Measurements from ENCODE around the gene SRMS.

Gene SRMS

DNA sequence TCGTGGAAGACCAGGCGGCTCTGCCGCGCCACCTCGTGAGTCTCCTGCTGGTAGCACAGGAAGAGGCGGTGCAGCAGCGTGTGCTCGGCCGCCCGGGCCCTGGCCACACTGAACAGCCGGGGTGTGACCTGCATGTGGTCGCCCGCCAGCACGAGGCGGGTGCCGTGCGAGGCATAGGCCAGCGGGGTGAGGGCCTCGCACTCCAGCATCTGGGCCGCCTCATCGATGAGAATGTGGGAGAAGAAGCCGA lies 19.5 kb upstream of the SRMS start:
- DNase-seq (ENCODE audit: low spot score): no peak
- TF ChIP-seq, protein P1, sequence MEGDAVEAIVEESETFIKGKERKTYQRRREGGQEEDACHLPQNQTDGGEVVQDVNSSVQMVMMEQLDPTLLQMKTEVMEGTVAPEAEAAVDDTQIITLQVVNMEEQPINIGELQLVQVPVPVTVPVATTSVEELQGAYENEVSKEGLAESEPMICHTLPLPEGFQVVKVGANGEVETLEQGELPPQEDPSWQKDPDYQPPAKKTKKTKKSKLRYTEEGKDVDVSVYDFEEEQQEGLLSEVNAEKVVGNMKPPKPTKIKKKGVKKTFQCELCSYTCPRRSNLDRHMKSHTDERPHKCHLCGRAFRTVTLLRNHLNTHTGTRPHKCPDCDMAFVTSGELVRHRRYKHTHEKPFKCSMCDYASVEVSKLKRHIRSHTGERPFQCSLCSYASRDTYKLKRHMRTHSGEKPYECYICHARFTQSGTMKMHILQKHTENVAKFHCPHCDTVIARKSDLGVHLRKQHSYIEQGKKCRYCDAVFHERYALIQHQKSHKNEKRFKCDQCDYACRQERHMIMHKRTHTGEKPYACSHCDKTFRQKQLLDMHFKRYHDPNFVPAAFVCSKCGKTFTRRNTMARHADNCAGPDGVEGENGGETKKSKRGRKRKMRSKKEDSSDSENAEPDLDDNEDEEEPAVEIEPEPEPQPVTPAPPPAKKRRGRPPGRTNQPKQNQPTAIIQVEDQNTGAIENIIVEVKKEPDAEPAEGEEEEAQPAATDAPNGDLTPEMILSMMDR (IDR thresholded peaks at IDR 0.05): no peak
- H3K27ac ChIP-seq: no peak overlapping the region
- peak overlapping the region; percentile 9 for H3K4me3 ChIP-seq

DNA sequence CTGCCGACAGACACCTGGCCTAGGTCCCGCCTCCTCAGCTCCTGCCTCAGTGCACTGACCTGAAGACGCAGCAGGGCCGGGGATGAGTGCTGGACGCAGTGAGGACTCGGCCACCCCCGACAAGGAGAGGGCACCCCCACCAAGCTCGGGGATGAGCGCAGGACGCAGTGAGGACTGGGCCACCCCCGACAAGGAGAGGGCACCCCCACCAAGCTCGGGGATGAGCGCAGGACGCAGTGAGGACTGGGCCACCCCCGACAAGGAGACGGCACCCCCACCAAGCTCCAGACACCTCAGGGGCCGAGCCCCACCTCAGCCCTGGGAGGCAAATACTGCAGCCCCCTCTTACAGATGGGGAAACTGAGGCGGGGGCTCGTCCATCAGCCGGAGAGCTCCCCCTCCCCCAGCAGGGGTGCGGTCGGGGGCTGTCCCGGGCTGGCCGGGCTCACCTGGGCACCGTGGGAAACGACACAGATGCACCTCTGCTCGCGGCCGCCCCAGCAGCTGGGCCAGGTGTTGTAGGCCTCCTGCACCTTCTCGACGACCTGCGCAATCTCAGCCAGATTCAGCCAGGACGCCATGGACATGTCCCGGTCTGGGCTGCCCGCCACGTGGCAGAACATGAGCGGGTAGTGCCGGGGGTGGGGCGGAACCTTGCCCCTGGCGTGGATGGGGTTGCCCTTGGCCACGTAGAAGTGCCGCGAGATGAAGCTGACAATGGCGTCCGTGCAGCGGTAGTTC lies 19.0 kb upstream of the SRMS start:
- Histone ChIP-seq H3K27ac (no peak overlapping the region), H3K4me3 (no peak overlapping the region)
- TF ChIP-seq, protein P1 (IDR thresholded peaks at IDR 0.05): no peak
- DNase-seq (ENCODE audit: low spot score): no peak

DNA sequence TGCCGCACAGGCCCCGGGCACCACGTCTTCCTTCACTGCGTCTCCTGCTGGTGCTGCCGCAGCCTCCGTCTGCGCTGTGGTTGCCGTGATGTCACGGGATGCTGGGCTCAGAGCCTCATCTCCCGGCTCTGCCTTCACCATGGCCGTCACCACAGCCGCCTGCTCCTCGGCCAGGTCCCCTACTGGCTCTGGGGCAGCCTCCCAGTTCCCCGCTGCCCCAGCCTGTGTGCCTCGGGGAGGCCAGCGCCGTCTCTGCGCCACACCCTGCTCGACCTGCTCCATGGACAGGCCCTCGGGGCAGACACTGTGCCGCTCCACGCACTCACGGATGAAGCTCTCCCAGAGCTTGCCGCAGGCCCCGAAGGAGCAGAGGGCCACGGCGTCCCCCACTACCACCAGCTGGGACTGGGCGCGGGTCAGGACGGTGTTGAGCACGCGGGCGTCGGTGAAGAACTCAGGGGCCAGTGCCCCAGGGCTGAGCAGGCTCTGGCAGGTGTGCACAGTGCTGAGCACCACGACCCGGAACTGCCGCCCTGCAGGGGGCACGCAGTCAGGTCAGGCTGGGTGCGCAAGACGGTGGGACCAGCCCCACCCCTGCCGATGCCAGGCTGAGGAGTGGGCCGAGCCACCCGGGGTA lies 18.3 kb upstream of the SRMS start:
- DNase-seq (ENCODE audit: low spot score): no peak
- no peak overlapping the region for H3K27ac ChIP-seq
- H3K4me3 ChIP-seq: no peak overlapping the region
- TF ChIP-seq, protein P1 (IDR thresholded peaks at IDR 0.05): no peak

DNA sequence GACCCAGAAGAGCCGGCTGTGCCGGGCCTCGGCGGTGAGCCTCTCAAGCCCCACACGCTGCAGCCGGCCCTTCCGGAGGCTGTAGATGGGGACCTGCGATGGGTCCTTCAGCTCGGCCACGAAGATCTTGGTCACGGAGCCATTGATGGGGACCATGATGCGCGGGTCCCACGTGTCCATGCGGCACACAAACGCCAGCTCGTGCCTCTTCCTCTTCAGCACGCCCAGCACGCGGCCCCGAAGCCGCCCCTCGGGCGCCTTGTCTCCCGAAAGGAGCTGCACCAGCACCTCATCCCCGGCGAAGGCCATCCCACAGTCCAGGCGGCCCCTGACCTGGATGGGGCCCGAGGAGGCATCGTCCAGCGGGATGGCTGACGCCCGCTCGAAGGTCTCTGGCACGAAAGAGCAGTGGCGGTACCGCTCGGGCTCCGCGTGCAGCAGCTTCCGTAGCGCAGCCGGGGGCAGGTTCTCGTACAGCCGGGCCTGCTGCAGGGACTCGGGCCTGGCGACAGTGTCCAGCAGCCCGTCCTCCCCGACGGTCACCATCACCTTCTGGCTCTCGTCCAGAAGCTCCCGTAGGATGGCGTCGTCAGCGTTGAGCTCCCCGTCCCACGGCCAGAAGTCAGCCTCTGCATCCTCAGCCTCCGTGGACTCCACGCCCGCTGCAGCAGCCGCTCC lies 17.6 kb upstream of the SRMS start:
- no peak for DNase-seq (ENCODE audit: low spot score)
- Histone ChIP-seq H3K4me3 (no peak overlapping the region), H3K27ac (no peak overlapping the region)
- TF ChIP-seq, protein P1 (IDR thresholded peaks at IDR 0.05): no peak

DNA sequence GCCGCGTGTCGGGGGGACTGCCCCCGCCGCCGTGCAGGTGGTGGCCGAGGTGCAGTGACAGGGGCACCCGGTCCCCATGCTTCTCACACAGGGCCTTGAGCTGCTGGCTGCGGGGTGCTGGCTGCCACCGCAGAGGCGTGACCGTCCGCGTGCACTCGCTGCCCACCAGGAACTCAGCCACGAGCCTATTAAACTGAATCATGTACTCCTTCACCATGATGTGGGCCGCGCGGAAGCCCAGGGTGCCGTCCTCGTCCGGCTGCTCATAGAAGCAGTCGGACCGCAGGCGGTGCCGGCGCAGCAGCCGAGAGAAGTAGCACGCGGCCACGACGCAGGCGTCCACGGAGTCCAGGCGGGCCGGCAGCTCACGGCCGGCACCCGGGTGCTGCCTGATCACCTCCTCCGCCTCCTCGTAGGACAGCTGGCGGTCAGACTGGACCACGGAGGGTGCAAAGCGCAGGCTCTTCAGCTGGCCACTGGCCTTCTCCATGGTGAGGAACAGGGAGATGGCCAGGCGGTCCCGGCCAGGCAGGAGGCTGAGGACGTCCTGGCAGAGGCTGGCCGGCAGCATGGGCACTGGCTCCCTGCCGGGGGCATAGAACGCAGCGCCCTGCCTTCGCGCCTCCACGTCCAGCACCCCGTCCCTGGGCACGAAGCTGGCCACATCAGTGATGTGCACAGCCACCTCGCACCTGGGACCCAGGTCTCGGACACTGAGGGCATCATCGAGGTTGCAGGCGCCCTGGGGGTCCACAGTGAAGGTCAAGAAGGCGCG lies 16.7 kb upstream of the SRMS start:
- Histone ChIP-seq H3K4me3 (no peak overlapping the region), H3K27ac (no peak overlapping the region)
- TF ChIP-seq, protein P1 (IDR thresholded peaks at IDR 0.05): no peak
- DNase-seq (ENCODE audit: low spot score): no peak

DNA sequence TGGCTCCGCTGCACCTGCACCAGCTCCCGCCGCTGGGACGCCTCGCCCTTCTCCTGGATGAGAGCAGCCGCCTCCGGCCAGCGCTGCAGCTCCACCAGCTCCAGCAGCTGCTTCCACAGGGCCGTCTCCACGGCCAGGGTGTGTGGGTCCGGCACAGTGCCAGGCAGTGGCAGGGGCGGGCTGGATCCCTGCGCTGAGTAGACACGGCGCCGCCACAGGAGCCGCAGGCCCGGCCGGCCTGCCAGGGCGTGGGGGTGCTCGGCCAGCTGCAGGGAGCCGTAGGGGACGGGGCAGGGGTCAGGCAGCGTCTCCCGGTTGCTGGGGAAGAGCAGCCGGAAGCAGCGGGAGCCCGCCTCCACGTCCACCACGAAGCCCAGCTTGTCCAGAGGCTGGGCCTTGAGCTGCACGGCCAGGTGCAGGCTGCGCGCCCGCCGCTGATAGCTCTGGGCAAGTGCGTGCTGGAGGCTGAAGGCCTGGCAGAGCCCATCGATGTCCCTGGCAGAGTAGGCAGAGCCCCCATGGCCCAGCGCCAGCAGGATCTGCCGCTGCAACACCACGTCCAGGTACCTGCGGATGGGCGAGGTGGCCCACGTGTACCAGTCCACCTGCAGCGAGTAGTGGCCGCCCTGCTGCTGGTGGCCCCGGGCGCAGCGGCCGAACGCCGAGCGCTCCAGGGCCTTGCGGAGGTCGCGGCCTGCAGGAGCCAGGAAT lies 15.8 kb upstream of the SRMS start:
- TF ChIP-seq, protein P1 (IDR thresholded peaks at IDR 0.05): no peak
- Histone ChIP-seq H3K4me3 (no peak overlapping the region), H3K27ac (no peak overlapping the region)
- no peak for DNase-seq (ENCODE audit: low spot score)
